ENCODE data around the gene ZNF618. TPM values are rescaled to one million over a fixed set of nuclear protein-coding genes. Genes with fewer than 3 reads are reported as not detected.

Gene ZNF618
- total RNA-seq, 1 donor from 2014 or later = 4.7 TPM

- no peak overlapping the region for H3K9ac ChIP-seq (ENCODE audit: low read depth in 1 of 3, low read length in 3 of 3)
- H3K27me3 ChIP-seq (ENCODE audit: control insufficient read depth in 3 of 3, insufficient read depth in 3 of 3, low read length in 3 of 3) = no peaks in the 10 kb centered on the region
- H3K27ac ChIP-seq (ENCODE audit: low read depth, low read length) = no peak overlapping the region
- no peaks in the 10 kb centered on the region for H3K9me3 ChIP-seq (ENCODE audit: control insufficient read depth in 3 of 3, low read length in 3 of 3)
- H3K4me1 ChIP-seq (ENCODE audit: control insufficient read depth in 3 of 3, insufficient read depth in 3 of 3, low read length in 3 of 3) = peaks cover 6 to 8% (median 7%) of the 10 kb centered on the region in 3 donors
- no peak overlapping the region for H3K4me3 ChIP-seq (ENCODE audit: low read length in 3 of 3)
- H3K36me3 ChIP-seq (ENCODE audit: control insufficient read depth in 3 of 3, insufficient read depth in 3 of 3, low read length in 3 of 3) = no peaks in the 10 kb centered on the region
These were observed 74.3 kb downstream of the ZNF618 start for GRCh38 chr9:113950195-113951031.

- Histone ChIP-seq H3K9ac (ENCODE audit: low read depth in 1 of 3, low read length in 3 of 3) (no peak overlapping the region), H3K36me3 (ENCODE audit: control insufficient read depth in 3 of 3, insufficient read depth in 3 of 3, low read length in 3 of 3) (no peaks in the 10 kb centered on the region), H3K9me3 (ENCODE audit: control insufficient read depth in 3 of 3, low read length in 3 of 3) (no peaks in the 10 kb centered on the region)
These were observed 74.9 kb downstream of the ZNF618 start for GRCh38 chr9:113951032-113951372.

DNA sequence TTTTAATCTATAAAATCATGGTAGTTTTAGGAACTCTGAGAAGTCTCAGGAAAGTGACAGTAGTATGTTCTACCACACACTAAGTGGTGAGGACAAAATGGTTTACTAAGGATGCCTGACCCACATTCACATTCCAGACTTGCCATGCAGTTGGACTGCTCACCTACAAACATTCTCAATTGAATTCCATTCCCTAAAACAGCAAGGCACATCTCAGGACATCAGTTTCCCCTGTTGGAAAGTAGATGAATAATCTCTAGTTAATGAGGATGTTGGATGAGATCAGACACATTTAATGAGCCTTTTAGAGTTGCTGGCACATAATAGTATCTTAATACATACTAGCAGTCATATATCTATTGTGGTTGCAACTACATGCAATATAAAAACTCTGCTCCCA, 76.6 kb downstream of the ZNF618 start:
- Histone ChIP-seq H3K27me3 (ENCODE audit: control insufficient read depth in 3 of 3, insufficient read depth in 3 of 3, low read length in 3 of 3) (no peaks in the 10 kb centered on the region), H3K9me3 (ENCODE audit: control insufficient read depth in 3 of 3, low read length in 3 of 3) (no peaks in the 10 kb centered on the region), H3K27ac (ENCODE audit: low read depth, low read length) (no peak overlapping the region), H3K36me3 (ENCODE audit: control insufficient read depth in 3 of 3, insufficient read depth in 3 of 3, low read length in 3 of 3) (no peaks in the 10 kb centered on the region), H3K9ac (ENCODE audit: low read depth in 1 of 3, low read length in 3 of 3) (no peak overlapping the region), H3K4me3 (ENCODE audit: low read length in 3 of 3) (no peak overlapping the region), H3K4me1 (ENCODE audit: control insufficient read depth in 3 of 3, insufficient read depth in 3 of 3, low read length in 3 of 3) (peaks cover 6 to 8% (median 7%) of the 10 kb centered on the region in 3 donors)

More at GRCh38 chr9:113951032-113951372, 74.9 kb downstream of the ZNF618 start:
- H3K4me1 ChIP-seq (ENCODE audit: control insufficient read depth in 3 of 3, insufficient read depth in 3 of 3, low read length in 3 of 3) = peaks cover 6 to 8% (median 7%) of the 10 kb centered on the region in 3 donors
- no peaks in the 10 kb centered on the region for H3K27me3 ChIP-seq (ENCODE audit: control insufficient read depth in 3 of 3, insufficient read depth in 3 of 3, low read length in 3 of 3)
- no peak overlapping the region for H3K4me3 ChIP-seq (ENCODE audit: low read length in 3 of 3)
- H3K27ac ChIP-seq (ENCODE audit: low read depth, low read length) = no peak overlapping the region

DNA sequence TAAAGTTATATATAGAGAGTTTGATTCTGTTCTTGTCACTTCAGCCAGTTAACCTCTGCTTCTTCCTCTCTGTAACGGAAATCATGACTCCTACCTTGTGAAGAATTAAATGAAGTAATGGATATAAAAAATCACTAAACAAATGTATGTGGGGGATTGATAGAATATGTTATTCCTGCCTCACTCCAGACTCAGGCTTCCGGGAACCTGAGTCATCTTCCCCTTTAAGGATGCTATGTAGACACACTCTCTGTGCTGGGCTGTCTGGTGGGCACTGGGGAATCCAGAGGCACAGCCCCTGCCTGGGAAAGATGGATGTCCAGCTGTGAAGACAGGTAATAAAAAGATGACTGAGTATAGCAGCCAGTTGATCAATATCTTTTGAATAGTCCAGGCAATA, 77.4 kb downstream of the ZNF618 start:
- Histone ChIP-seq H3K9ac (ENCODE audit: low read depth in 1 of 3, low read length in 3 of 3) (no peak overlapping the region), H3K4me1 (ENCODE audit: control insufficient read depth in 3 of 3, insufficient read depth in 3 of 3, low read length in 3 of 3) (peaks cover 6 to 13% (median 9%) of the 10 kb centered on the region in 3 donors), H3K27ac (ENCODE audit: low read depth, low read length) (no peak overlapping the region)

GRCh38 chr9:113954591-113954990, 78.5 kb downstream of the ZNF618 start:
- no peaks in the 10 kb centered on the region for H3K27me3 ChIP-seq (ENCODE audit: control insufficient read depth in 3 of 3, insufficient read depth in 3 of 3, low read length in 3 of 3)
- no peaks in the 10 kb centered on the region for H3K36me3 ChIP-seq (ENCODE audit: control insufficient read depth in 3 of 3, insufficient read depth in 3 of 3, low read length in 3 of 3)
- H3K4me1 ChIP-seq (ENCODE audit: control insufficient read depth in 3 of 3, insufficient read depth in 3 of 3, low read length in 3 of 3) = peaks cover 6 to 13% (median 9%) of the 10 kb centered on the region in 3 donors
- H3K27ac ChIP-seq (ENCODE audit: low read depth, low read length) = no peak overlapping the region
- H3K4me3 ChIP-seq (ENCODE audit: low read length in 3 of 3) = no peak overlapping the region
- H3K9ac ChIP-seq (ENCODE audit: low read depth in 1 of 3, low read length in 3 of 3) = no peak overlapping the region
- no peaks in the 10 kb centered on the region for H3K9me3 ChIP-seq (ENCODE audit: control insufficient read depth in 3 of 3, low read length in 3 of 3)

More for the DNA sequence above, 77.4 kb downstream of the ZNF618 start:
- H3K36me3 ChIP-seq (ENCODE audit: control insufficient read depth in 3 of 3, insufficient read depth in 3 of 3, low read length in 3 of 3) = no peaks in the 10 kb centered on the region
- H3K4me3 ChIP-seq (ENCODE audit: low read length in 3 of 3) = no peak overlapping the region
- H3K27me3 ChIP-seq (ENCODE audit: control insufficient read depth in 3 of 3, insufficient read depth in 3 of 3, low read length in 3 of 3) = no peaks in the 10 kb centered on the region
- H3K9me3 ChIP-seq (ENCODE audit: control insufficient read depth in 3 of 3, low read length in 3 of 3) = no peaks in the 10 kb centered on the region

DNA sequence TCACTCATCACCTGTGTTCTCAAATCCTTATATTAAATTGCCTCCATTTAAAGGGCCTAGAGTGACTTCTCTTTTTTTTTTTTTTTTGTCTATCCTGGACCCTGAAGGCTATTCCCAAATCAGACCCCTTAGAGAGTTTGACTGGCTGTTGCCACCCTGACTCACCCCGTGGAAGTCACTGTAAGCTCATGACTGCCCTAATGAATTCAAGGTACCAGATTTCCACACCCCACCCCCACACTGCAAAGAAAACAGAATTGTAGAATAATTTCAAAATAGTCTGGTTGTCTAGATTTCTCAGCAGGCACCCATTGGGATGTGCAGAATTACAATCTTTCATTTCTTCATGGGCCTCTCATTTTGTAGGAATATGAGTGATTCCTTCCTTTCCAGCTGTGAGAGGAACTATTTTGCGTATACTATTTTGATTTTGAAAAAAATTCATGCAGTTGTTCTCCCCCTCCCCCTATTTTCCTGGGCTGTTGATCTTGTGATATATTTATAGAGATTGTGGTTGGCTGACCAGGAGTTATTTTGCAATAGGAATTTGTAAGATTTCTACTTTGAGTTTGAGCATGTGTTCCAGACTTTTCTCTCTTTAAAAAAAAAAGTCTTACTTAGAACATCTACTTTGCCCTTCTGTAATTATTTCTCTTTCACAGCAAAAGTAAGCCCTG, 79.1 kb downstream of the ZNF618 start:
- Histone ChIP-seq H3K9ac (ENCODE audit: low read depth in 1 of 3, low read length in 3 of 3) (no peak overlapping the region), H3K4me1 (ENCODE audit: control insufficient read depth in 3 of 3, insufficient read depth in 3 of 3, low read length in 3 of 3) (peaks cover 6 to 13% (median 9%) of the 10 kb centered on the region in 3 donors), H3K27me3 (ENCODE audit: control insufficient read depth in 3 of 3, insufficient read depth in 3 of 3, low read length in 3 of 3) (no peaks in the 10 kb centered on the region), H3K27ac (ENCODE audit: low read depth, low read length) (no peak overlapping the region), H3K4me3 (ENCODE audit: low read length in 3 of 3) (no peak overlapping the region), H3K9me3 (ENCODE audit: control insufficient read depth in 3 of 3, low read length in 3 of 3) (no peaks in the 10 kb centered on the region), H3K36me3 (ENCODE audit: control insufficient read depth in 3 of 3, insufficient read depth in 3 of 3, low read length in 3 of 3) (no peaks in the 10 kb centered on the region)

DNA sequence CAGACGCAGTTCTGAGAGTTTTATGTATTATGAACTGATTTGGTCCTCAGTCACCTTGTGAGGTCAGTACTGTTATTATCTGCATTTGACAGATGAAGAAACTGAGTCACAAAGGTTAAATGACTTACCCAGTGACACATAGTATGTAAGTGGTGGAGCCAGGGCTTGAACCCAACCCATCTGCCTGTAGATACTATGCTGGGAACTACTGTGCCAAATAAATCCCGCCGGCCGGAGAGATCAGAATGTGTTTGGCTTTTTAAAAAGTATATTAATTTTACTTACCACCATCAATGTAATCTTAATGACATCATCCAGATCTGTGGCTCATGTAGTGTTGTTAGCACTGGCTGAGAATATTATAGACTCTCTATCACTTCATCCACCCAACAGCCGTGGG, 80.8 kb downstream of the ZNF618 start:
- H3K4me1 ChIP-seq (ENCODE audit: control insufficient read depth in 3 of 3, insufficient read depth in 3 of 3, low read length in 3 of 3) = peaks cover 6 to 13% (median 9%) of the 10 kb centered on the region in 3 donors
- no peak overlapping the region for H3K9ac ChIP-seq (ENCODE audit: low read depth in 1 of 3, low read length in 3 of 3)
- no peaks in the 10 kb centered on the region for H3K36me3 ChIP-seq (ENCODE audit: control insufficient read depth in 3 of 3, insufficient read depth in 3 of 3, low read length in 3 of 3)
- no peaks in the 10 kb centered on the region for H3K27me3 ChIP-seq (ENCODE audit: control insufficient read depth in 3 of 3, insufficient read depth in 3 of 3, low read length in 3 of 3)
- H3K9me3 ChIP-seq (ENCODE audit: control insufficient read depth in 3 of 3, low read length in 3 of 3) = no peaks in the 10 kb centered on the region
- no peak overlapping the region for H3K4me3 ChIP-seq (ENCODE audit: low read length in 3 of 3)
- no peak overlapping the region for H3K27ac ChIP-seq (ENCODE audit: low read depth, low read length)

DNA sequence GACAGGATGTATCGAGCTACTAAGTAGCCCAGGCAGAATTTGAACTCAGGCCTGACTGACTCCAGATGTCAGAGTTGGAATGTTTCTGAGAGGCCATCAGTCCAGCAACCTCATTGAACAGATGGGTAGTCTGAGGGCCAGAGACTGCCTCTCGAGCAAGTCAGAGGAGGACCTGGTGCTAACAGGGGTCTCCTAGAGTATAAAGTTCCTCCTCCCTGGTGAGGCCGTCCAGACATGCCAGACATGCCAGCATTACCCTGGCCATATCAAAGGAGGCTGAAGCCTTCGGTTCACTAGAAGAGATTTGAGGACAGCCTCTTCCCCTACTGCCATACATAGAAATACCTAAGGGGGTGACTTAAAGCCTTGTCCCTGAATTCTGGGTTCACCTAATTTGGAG, 81.2 kb downstream of the ZNF618 start:
- no peaks in the 10 kb centered on the region for H3K27me3 ChIP-seq (ENCODE audit: control insufficient read depth in 3 of 3, insufficient read depth in 3 of 3, low read length in 3 of 3)
- H3K9me3 ChIP-seq (ENCODE audit: control insufficient read depth in 3 of 3, low read length in 3 of 3) = no peaks in the 10 kb centered on the region
- peaks cover 6 to 13% (median 9%) of the 10 kb centered on the region in 3 donors for H3K4me1 ChIP-seq (ENCODE audit: control insufficient read depth in 3 of 3, insufficient read depth in 3 of 3, low read length in 3 of 3)
- H3K27ac ChIP-seq (ENCODE audit: low read depth, low read length) = no peak overlapping the region
- no peaks in the 10 kb centered on the region for H3K36me3 ChIP-seq (ENCODE audit: control insufficient read depth in 3 of 3, insufficient read depth in 3 of 3, low read length in 3 of 3)
- H3K9ac ChIP-seq (ENCODE audit: low read depth in 1 of 3, low read length in 3 of 3) = no peak overlapping the region
- H3K4me3 ChIP-seq (ENCODE audit: low read length in 3 of 3) = no peak overlapping the region

DNA sequence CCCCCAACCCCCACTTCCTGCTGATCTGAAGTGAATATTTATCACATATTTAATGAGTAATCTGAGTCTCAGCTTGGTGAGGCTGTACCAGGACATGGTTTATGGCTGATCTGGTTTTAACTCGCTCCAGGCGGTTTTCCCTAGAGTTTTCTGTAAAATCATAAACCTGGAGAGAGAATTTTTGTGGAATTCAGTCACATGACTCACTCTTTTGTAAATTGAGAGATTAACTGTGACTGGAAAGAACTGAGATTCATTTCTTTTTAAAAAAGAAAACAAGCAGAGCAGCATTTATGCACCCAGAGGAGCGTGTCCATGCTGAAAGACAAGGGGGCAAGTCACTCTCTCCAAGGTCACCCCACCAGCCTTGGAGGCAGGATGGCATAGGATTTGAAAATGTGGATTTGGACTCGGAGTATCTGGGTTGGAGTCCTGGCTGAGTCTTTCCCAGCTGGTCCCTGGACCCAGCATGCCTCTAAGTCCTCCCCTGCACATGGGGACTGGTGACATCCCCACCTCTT, 81.8 kb downstream of the ZNF618 start:
- no peak overlapping the region for H3K27ac ChIP-seq (ENCODE audit: low read depth, low read length)
- no peak overlapping the region for H3K9ac ChIP-seq (ENCODE audit: low read depth in 1 of 3, low read length in 3 of 3)

GRCh38 chr9:113958556-113958955, 82.4 kb downstream of the ZNF618 start:
- Histone ChIP-seq H3K36me3 (ENCODE audit: control insufficient read depth in 3 of 3, insufficient read depth in 3 of 3, low read length in 3 of 3) (no peaks in the 10 kb centered on the region), H3K27ac (ENCODE audit: low read depth, low read length) (no peak overlapping the region), H3K4me1 (ENCODE audit: control insufficient read depth in 3 of 3, insufficient read depth in 3 of 3, low read length in 3 of 3) (peaks cover 6 to 14% (median 11%) of the 10 kb centered on the region in 3 donors), H3K9me3 (ENCODE audit: control insufficient read depth in 3 of 3, low read length in 3 of 3) (no peaks in the 10 kb centered on the region), H3K9ac (ENCODE audit: low read depth in 1 of 3, low read length in 3 of 3) (no peak overlapping the region), H3K4me3 (ENCODE audit: low read length in 3 of 3) (no peak overlapping the region), H3K27me3 (ENCODE audit: control insufficient read depth in 3 of 3, insufficient read depth in 3 of 3, low read length in 3 of 3) (no peaks in the 10 kb centered on the region)

More for the DNA sequence above, 81.8 kb downstream of the ZNF618 start:
- H3K4me1 ChIP-seq (ENCODE audit: control insufficient read depth in 3 of 3, insufficient read depth in 3 of 3, low read length in 3 of 3) = peaks cover 6 to 14% (median 11%) of the 10 kb centered on the region in 3 donors
- H3K9me3 ChIP-seq (ENCODE audit: control insufficient read depth in 3 of 3, low read length in 3 of 3) = no peaks in the 10 kb centered on the region
- no peaks in the 10 kb centered on the region for H3K36me3 ChIP-seq (ENCODE audit: control insufficient read depth in 3 of 3, insufficient read depth in 3 of 3, low read length in 3 of 3)
- H3K4me3 ChIP-seq (ENCODE audit: low read length in 3 of 3) = no peak overlapping the region
- no peaks in the 10 kb centered on the region for H3K27me3 ChIP-seq (ENCODE audit: control insufficient read depth in 3 of 3, insufficient read depth in 3 of 3, low read length in 3 of 3)

Measured in skeletal muscle tissue (tissue), 4 donors.